HG02610 (cell line): ENCODE results near the gene KCNG4.
"Not testable (repeated sequence)": the region's sequence is repeated elsewhere in the genome, so short reads cannot be mapped to it uniquely, and the experiment has no call there.

Experiments used
- ATAC-seq: cut with Tn5 transposase; IDR thresholded peaks from one replicate; pipeline ENCODE4 v1.9.1; 2021; ENCODE audit warnings: mild to moderate bottlenecking, moderate library complexity; ENCODE audit not compliant: unreplicated experiment

Gene KCNG4

GRCh38 chr16:84236671-84237070 is 3.1 kb downstream of the KCNG4 start:
- ATAC-seq: no peak

DNA sequence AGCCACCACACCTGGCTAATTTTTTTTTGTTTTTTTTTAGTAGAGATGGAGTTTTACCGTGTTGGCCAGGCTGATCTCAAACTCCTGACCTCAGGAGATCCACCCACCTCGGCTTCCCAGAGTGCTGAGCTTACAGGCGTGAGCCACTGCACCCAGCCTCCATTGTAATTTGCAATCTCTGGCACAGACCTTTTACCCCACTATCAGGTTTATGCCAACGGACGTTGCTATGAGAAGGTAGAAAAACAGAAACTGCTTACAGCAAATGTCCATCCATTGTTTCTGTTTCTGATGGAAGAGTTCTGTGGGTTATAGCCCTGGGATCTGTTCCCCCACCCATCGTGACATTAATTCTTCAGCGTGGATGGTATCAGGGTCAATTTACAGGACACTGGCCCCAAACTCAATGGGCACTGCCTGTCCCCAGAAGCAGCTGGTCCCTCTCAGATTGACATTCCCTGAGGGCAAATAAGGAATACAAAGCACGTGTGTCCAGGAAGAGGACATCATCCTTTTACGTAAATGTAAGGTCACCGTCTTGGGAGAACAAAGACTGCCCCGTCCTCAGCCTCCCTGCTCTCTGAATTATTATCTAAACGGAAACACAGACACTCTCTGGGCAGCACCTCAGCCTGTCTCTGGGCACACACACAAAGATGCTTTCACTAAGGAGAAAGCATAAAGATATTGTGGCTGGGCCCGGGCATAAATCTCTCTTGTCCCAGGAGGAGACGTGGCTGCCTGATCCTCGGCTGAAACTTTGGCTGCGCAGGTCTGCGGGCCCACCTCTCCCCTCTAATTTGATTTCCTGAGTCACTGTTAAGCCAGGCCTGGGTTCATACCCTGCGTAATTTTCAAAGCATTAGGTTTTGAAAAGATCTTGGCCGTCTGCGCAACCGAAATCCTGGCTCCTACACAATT is 5.2 kb downstream of the KCNG4 start:
- no peak for ATAC-seq

DNA sequence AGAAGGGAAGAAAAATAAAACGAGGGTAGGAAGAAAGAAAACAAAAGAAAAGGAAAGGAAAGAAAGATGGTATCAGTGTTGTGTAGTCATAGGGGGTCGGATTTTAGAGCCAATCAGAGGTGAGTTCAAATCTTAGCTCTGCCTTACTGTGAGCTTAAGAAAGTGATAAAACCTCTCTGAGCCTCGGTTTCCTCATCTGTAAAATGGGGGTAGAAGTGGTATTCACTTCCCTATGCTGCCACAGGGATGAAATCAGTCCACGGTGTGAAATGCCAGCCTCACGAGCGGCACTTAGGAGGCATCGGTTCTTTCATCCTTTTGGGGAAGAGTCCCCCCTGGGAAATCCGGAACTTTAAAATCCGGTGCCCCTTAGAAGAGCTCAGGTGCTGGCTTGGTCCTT is 6.1 kb downstream of the KCNG4 start:
- ATAC-seq: no peak

DNA sequence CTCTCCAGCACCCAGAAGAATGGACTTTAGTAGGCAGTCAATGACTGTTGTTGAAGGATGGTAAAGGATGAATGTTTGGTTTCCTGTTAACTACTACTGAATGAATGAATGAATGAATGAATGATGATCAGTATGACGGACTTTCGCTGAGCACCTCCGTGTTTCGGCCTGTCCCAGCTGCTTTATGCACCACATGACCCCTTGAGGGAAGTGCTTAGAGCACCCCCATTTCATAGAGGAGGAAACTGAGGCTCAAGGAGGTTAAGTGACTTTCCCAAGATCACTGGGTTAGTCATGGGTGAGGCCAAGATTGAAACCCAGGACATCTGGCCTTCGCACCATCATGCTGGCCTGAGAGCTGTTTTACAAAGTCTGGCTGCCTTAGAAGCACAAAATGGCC is 6.8 kb downstream of the KCNG4 start:
- no peak for ATAC-seq

DNA sequence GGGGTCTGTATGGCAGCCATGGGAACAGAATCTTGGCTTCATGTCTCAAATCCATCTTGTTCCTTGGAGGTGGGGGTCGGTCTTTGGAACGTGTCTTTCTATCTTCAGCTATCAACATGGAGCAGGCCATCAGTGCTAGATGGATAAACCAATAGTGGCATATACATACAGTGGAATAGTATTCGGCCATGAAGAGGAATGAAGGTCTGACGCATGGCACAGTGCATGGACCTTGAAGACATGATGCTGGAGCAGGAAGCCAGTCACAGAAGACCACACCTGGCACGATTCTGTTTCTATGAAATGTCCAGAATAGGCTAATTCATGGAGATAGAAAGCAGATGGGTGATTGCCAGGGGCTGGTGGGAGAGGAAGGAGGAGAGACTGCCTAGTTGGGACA is 7.8 kb downstream of the KCNG4 start:
- ATAC-seq: no peak

DNA sequence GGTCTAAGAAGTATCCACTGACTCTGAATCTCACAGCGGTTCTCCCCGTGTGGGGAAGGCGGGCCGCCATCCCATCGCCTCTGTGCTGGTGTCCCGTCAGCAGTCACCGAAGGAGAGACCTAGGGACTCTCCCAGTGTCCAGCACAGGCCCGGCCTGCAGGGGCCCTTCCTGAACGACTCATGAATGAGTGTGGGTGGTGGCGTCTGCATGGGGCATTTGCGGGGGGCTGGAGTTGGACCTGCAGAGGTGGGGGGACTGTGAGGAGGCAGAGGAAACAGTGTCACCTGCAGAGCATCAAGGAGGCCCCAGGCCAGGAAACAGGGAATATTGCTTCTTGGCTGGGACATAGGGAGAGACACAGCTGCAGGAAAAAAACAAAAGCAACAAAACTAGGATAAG is 10.3 kb downstream of the KCNG4 start:
- no peak for ATAC-seq

- no peak for ATAC-seq
Measured at GRCh38 chr16:84228256-84228838, 11.5 kb downstream of the KCNG4 start.

GRCh38 chr16:84227548-84227947 is 12.3 kb downstream of the KCNG4 start:
- no peak for ATAC-seq

- no peak for ATAC-seq
Measured at GRCh38 chr16:84226026-84226425, 13.8 kb downstream of the KCNG4 start.

- ATAC-seq: no peak
Measured at GRCh38 chr16:84225571-84225970, 14.2 kb downstream of the KCNG4 start.

GRCh38 chr16:84225126-84225525 is 14.7 kb downstream of the KCNG4 start:
- ATAC-seq: no peak

GRCh38 chr16:84224554-84224953 is 15.3 kb downstream of the KCNG4 start:
- ATAC-seq: no peak

- ATAC-seq: no peak
Measured at GRCh38 chr16:84223456-84223855, 16.4 kb downstream of the KCNG4 start.

- ATAC-seq: no peak
Measured at GRCh38 chr16:84220851-84221250, 19.0 kb downstream of the KCNG4 start.

- no peak for ATAC-seq
Measured at GRCh38 chr16:84218956-84219355, 20.9 kb downstream of the KCNG4 start.

DNA sequence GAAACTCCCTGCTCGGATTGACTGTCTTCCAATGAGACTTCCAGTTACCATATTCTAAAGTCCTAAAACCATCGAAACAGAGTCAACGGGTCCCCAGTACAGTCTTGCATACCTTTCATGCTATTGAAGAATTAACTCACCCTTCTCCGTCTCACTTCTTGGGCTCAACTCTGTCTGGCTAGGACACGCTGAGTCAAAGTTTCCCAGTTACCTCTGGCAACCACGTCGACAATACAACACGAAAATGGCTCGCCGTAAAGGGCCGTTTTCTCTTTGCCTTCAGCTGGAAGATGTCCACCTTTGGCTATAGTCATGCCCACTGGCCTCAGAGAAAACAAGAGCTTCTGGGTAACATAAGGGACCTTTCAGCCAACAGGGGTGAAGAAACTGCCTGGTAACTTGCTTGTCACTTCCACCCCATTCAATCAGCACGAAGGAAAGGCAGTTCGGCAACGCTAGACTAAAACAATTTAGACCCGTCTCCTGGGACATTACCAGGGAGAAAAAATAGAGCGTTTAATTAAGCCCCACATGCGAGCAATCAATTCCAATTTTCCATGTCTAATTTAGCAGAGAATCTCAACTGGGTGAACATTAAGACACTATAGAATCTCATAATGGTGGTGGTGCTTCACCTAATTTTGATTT is 21.5 kb downstream of the KCNG4 start:
- ATAC-seq: no peak

- ATAC-seq: not testable (repeated sequence)
Measured at GRCh38 chr16:84216144-84216543, 23.7 kb downstream of the KCNG4 start.

GRCh38 chr16:84215531-84215930 is 24.3 kb downstream of the KCNG4 start:
- no peak for ATAC-seq

- no peak for ATAC-seq
Measured at GRCh38 chr16:84214451-84215066, 25.3 kb downstream of the KCNG4 start.

- ATAC-seq: no peak
Measured at GRCh38 chr16:84212631-84213030, 27.2 kb downstream of the KCNG4 start.

GRCh38 chr16:84212154-84212553 is 27.7 kb downstream of the KCNG4 start:
- ATAC-seq: no peak
